H1 (cell line): ENCODE data around the gene ZNF813. TPM values are rescaled to one million over a fixed set of nuclear protein-coding genes. Genes with fewer than 3 reads are reported as not detected.
A peak's percentile ranks its signal among the peaks of the same experiment; 100 is the strongest.

Experiments
- CTCF ChIA-PET: fragments of 300-600 bp; sonication (Branson Sonifier 250); formaldehyde crosslinking; loops from one replicate; lab custom pipeline; 2021; ENCODE audit not compliant: partially characterized antibody; lab: Charles Lee
- POLR2A ChIA-PET: fragments of 300-600 bp; sonication (Branson Sonifier 250); formaldehyde crosslinking; loops from one replicate; lab custom pipeline; 2021; ENCODE audit warnings: inconsistent platforms; ENCODE audit not compliant: partially characterized antibody; lab: Charles Lee
- DNase-seq, 2 experiments: peaks; one replicate each; pipeline versions ENCODE4 v3.0.0 to v3.0.0-alpha.2; 2010 to 2022; ENCODE audit warnings: low spot score in 2 of 2, low read depth in 1 of 2, mixed read lengths in 1 of 2
- FAIRE-seq: peaks from 2 replicates; lab custom pipeline; 2011; peaks lifted over from hg19 to GRCh38; lab: Jason Lieb, UNC
- H2AFZ ChIP-seq: 2 replicates; pipeline ENCODE4 v1.8.1; 2012; ENCODE audit warnings: low read length, inconsistent platforms
- H2AK5ac ChIP-seq: 2 replicates; pipeline ENCODE4 v1.6.1; 2013; ENCODE audit warnings: low read depth, low read length
- H2BK120ac ChIP-seq: replicated peaks from 2 replicates; pipeline ENCODE3; 2013; ENCODE audit warnings: low read depth, low read length, inconsistent platforms
- H2BK12ac ChIP-seq: 2 replicates; pipeline ENCODE4 v1.6.1; 2013; ENCODE audit warnings: low read depth, low read length
- H2BK15ac ChIP-seq: 2 replicates; pipeline ENCODE4 v1.6.1; 2013; ENCODE audit warnings: low read length
- H2BK20ac ChIP-seq: 2 replicates; pipeline ENCODE4 v1.6.1; 2013; ENCODE audit warnings: low read length
- H2BK5ac ChIP-seq: 2 replicates; pipeline ENCODE4 v1.6.1; 2013; ENCODE audit warnings: low read depth, low read length
- H3K14ac ChIP-seq: 2 replicates; pipeline ENCODE4 v1.6.1; 2013; ENCODE audit warnings: inconsistent platforms; ENCODE audit not compliant: insufficient read length
- H3K18ac ChIP-seq: 2 replicates; pipeline ENCODE4 v1.6.1; 2013; ENCODE audit warnings: low read length; ENCODE audit errors: extremely low read depth
- H3K23ac ChIP-seq: 2 replicates; pipeline ENCODE4 v1.6.1; 2013; ENCODE audit warnings: inconsistent platforms; ENCODE audit not compliant: insufficient read length
- H3K23me2 ChIP-seq: 2 replicates; pipeline ENCODE4 v1.6.1; 2013; ENCODE audit warnings: low read depth, low read length
- H3K27ac ChIP-seq: 2 replicates; pipeline ENCODE4 v1.6.1; 2011; ENCODE audit warnings: low read depth, low read length, inconsistent platforms
- H3K27me3 ChIP-seq, 4 experiments: replicated peaks in 1 of 4; 1 replicate in 1 of 4; 2 replicates in 3 of 4; pipeline versions ENCODE4 v1.6.1 to v1.8.1; 2011 to 2013; ENCODE audit warnings: low read length in 3 of 4, mild to moderate bottlenecking in 3 of 4, inconsistent platforms in 2 of 4, mixed read lengths in 2 of 4, moderate library complexity in 1 of 4; ENCODE audit not compliant: control insufficient read depth in 3 of 4, insufficient read depth in 3 of 4; ENCODE audit errors: extremely low read depth in 1 of 4
- H3K36me3 ChIP-seq, 4 experiments: 2 replicates each; pipeline versions ENCODE4 v1.6.1 to v1.8.1; 2011 to 2013; ENCODE audit warnings: mild to moderate bottlenecking in 4 of 4, low read length in 3 of 4, moderate library complexity in 2 of 4, control low read depth in 1 of 4, inconsistent platforms in 1 of 4; ENCODE audit not compliant: insufficient read depth in 4 of 4, control insufficient read depth in 2 of 4
- H3K4ac ChIP-seq: replicated peaks from 2 replicates; pipeline ENCODE3; 2013; ENCODE audit warnings: low read length, low read depth, mixed read lengths, inconsistent platforms; ENCODE audit not compliant: insufficient read length
- H3K4me1 ChIP-seq, 4 experiments: replicated peaks in 1 of 4; 1 replicate in 1 of 4; 2 replicates in 3 of 4; pipeline versions ENCODE4 v1.6.1 to v1.8.1; 2011 to 2013; ENCODE audit warnings: low read length in 3 of 4, inconsistent platforms in 2 of 4, mixed read lengths in 1 of 4; ENCODE audit not compliant: insufficient read depth in 4 of 4, control insufficient read depth in 3 of 4
- H3K4me2 ChIP-seq, 2 experiments: 2 replicates each; pipeline versions ENCODE4 v1.6.1 to v1.8.1; 2011 to 2013; ENCODE audit warnings: low read depth in 2 of 2, low read length in 2 of 2, control low read depth in 1 of 2, inconsistent platforms in 1 of 2, mild to moderate bottlenecking in 1 of 2; ENCODE audit not compliant: insufficient read depth in 1 of 2
- H3K4me3 ChIP-seq, 4 experiments: fragments of 200-600, 300-600 bp in 1 of 4; sonication (generic), shearing (Covaris generic), sonication (Bioruptor Twin) in 1 of 4; 2 replicates each; pipeline versions ENCODE4 v1.5.1 to v1.8.1; 2011 to 2016; ENCODE audit warnings: low read length in 4 of 4, low read depth in 3 of 4, control low read depth in 2 of 4, inconsistent platforms in 2 of 4, mild to moderate bottlenecking in 2 of 4, mixed read lengths in 1 of 4, moderate library complexity in 1 of 4; ENCODE audit not compliant: insufficient read depth in 2 of 4; ENCODE audit errors: extremely low read depth in 1 of 4
- H3K56ac ChIP-seq: replicated peaks from 2 replicates; pipeline ENCODE3; 2013; ENCODE audit warnings: low read depth, mild to moderate bottlenecking, mixed read lengths, low read length, inconsistent platforms; ENCODE audit not compliant: insufficient read length
- H3K79me1 ChIP-seq: 2 replicates; pipeline ENCODE4 v1.6.1; 2013; ENCODE audit warnings: low read depth, low read length, control low read depth
- H3K79me2 ChIP-seq, 2 experiments: 2 replicates each; pipeline versions ENCODE4 v1.6.1 to v1.8.1; 2012 to 2013; ENCODE audit warnings: low read length in 2 of 2, mild to moderate bottlenecking in 2 of 2, inconsistent platforms in 1 of 2; ENCODE audit not compliant: insufficient read depth in 2 of 2, control insufficient read depth in 1 of 2
- H3K9ac ChIP-seq, 4 experiments: replicated peaks in 1 of 4; 1 replicate in 1 of 4; 2 replicates in 3 of 4; pipeline versions ENCODE4 v1.6.1 to v1.8.1; 2011 to 2013; ENCODE audit warnings: low read depth in 3 of 4, low read length in 3 of 4, control low read depth in 2 of 4, mild to moderate bottlenecking in 2 of 4, moderate library complexity in 2 of 4, inconsistent platforms in 1 of 4; ENCODE audit errors: extremely low read depth in 1 of 4
- H3K9me3 ChIP-seq, 2 experiments: 2 replicates each; pipeline versions ENCODE4 v1.6.1 to v1.8.1; 2012 to 2013; ENCODE audit warnings: mild to moderate bottlenecking in 2 of 2, moderate library complexity in 2 of 2, control low read depth in 1 of 2, inconsistent platforms in 1 of 2, low read depth in 1 of 2, low read length in 1 of 2, mixed read lengths in 1 of 2; ENCODE audit not compliant: insufficient read depth in 2 of 2
- H4K20me1 ChIP-seq, 2 experiments: replicated peaks in 1 of 2; 2 replicates each; pipeline versions ENCODE3 to v1.8.1; 2011 to 2013; ENCODE audit warnings: inconsistent platforms in 2 of 2, low read length in 2 of 2, mild to moderate bottlenecking in 1 of 2; ENCODE audit not compliant: insufficient read depth in 2 of 2, control insufficient read depth in 1 of 2
- H4K5ac ChIP-seq: 2 replicates; pipeline ENCODE4 v1.6.1; 2013; ENCODE audit warnings: low read length, low read depth, mixed read lengths, inconsistent platforms; ENCODE audit not compliant: insufficient read length
- H4K8ac ChIP-seq: 2 replicates; pipeline ENCODE4 v1.8.0; 2013; ENCODE audit warnings: mild to moderate bottlenecking, moderate library complexity, low read length, inconsistent platforms; ENCODE audit not compliant: insufficient read depth; ENCODE audit errors: extremely low read depth
- H4K91ac ChIP-seq: replicated peaks from 2 replicates; pipeline ENCODE3; 2013; ENCODE audit warnings: low read length, mixed read lengths, inconsistent platforms; ENCODE audit not compliant: insufficient read length
- HDAC2 ChIP-seq, 2 experiments: fragments of 300-600 bp in 1 of 2; sonication (generic) in 1 of 2; IDR thresholded peaks; 2 replicates each; pipeline ENCODE4 v1.6.1; 2011 to 2012; ENCODE audit warnings: low read depth in 2 of 2, low read length in 2 of 2, mild to moderate bottlenecking in 2 of 2, moderate library complexity in 2 of 2, borderline replicate concordance in 1 of 2, inconsistent platforms in 1 of 2
- RBBP5 ChIP-seq: IDR thresholded peaks from 2 replicates; pipeline ENCODE4 v1.7.1; 2012; ENCODE audit warnings: low read depth, mild to moderate bottlenecking, inconsistent platforms, low read length, moderate library complexity, borderline replicate concordance
- SIN3A ChIP-seq, 2 experiments: IDR thresholded peaks in 1 of 2; conservative IDR thresholded peaks in 1 of 2; 2 replicates each; pipeline ENCODE4 v1.6.1; 2011 to 2012; ENCODE audit warnings: low read length in 2 of 2, improper control_type of control experiment in 1 of 2, low read depth in 1 of 2, mild to moderate bottlenecking in 1 of 2
- WGBS, 2 experiments: shearing (Covaris generic) in 1 of 2; methylation state at CpG; one replicate each; pipeline versions ENCODE4 v1.1.6 to v1.1.7; 2013 to 2015; ENCODE audit warnings: low lambda C conversion rate in 2 of 2, mixed read lengths in 2 of 2, inconsistent platforms in 1 of 2, low coverage in 1 of 2, missing lambda C conversion rate in 1 of 2; ENCODE audit not compliant: insufficient replicate concordance in 2 of 2, insufficient coverage in 1 of 2, insufficient read length in 1 of 2; ENCODE audit errors: extremely low coverage in 1 of 2, missing lambda C conversion rate in 1 of 2; 5-methylcytosine and 5-hydroxymethylcytosine counted together
- polyA plus RNA-seq, 7 experiments: library from polyadenylated mRNA; depleted of rRNA in 3 of 7; stranded (reverse) in 5 of 7; unstranded in 2 of 7; fragments of >200 nt in 5 of 7; fragments of 200-250 nt in 2 of 7; gene quantifications; 1 replicate in 5 of 7; 2 replicates in 1 of 7; 4 replicates in 1 of 7; pipeline versions ENCODE4 v1.2.1 to v1.2.3, GENCODE V29; 2011 to 2013; ENCODE audit warnings: missing spikeins in 2 of 7, mixed read lengths in 2 of 7
- total RNA-seq: library from RNA; stranded (reverse); fragmentation: NEBNext Ultra II Directional; extraction: Animal tissue kit (Norgen Biotek cat#: 25700); gene quantifications from 2 replicates; pipeline ENCODE4 v1.2.1, GENCODE V29; 2021

Gene ZNF813
- total and polyA plus RNA-seq, 2 of the 8 experiments (the other 6 are each of a cell fraction or from before 2014, with no cell fraction given), result 2.9 to 22.1 TPM

GRCh38 chr19:53463263-53463662 is 4.3 kb upstream of the ZNF813 start:
- no peak overlapping the region for H2BK20ac ChIP-seq
- H3K79me1 ChIP-seq, result no peaks in the 10 kb centered on the region
- no peaks in the 10 kb centered on the region; a peak in 1 of 7 replicates for H3K27me3 ChIP-seq
- H3K23me2 ChIP-seq, result peaks cover 5% of the 10 kb centered on the region
- no peaks in the 10 kb centered on the region for H3K36me3 ChIP-seq
- peak overlapping the region; percentile 76 to 80 for H3K4me2 ChIP-seq
- no peak overlapping the region for H2BK12ac ChIP-seq
- H2BK15ac ChIP-seq, result no peak overlapping the region
- peak overlapping the region in 1 of 4 experiments; percentile 18; a peak in 1 of 7 replicates for H3K9ac ChIP-seq
- peak overlapping the region in 3 of 4 experiments; percentile 23 to 56 (median 46); a peak in 6 of 8 replicates for H3K4me3 ChIP-seq
- CTCF ChIA-PET, result interaction anchor here (1.6 to 2.1 kb wide), 3 partner anchors 11 to 40 kb away, joined by 5 to 8 read pairs (median 5); no protein-coding TSS in a partner anchor
- no peak overlapping the region for H2BK120ac ChIP-seq
- H3K56ac ChIP-seq, result no peak overlapping the region
- H3K27ac ChIP-seq, result no peak overlapping the region
- WGBS, 2 experiments, result 3% methylated on average over 11 of the region's 19 CpGs; no CpG with 5 or more reads in 1 of the 2 experiments
- H3K23ac ChIP-seq, result no peak overlapping the region
- H4K20me1 ChIP-seq, result no peaks in the 10 kb centered on the region
- DNase-seq, result peak; percentile 80 to 91
- TF ChIP-seq HDAC2 (IDR thresholded peaks at IDR 0.05; ENCODE audit: borderline replicate concordance in 1 of 2, low read depth in 2 of 2, low read length in 2 of 2) (no peak), RBBP5 (0 out of 2 replicates have a peak, but pooled peaks have one; percentile 46), SIN3A (conservative IDR thresholded peaks at IDR 0.05 in 1 of 2, IDR thresholded peaks at IDR 0.05 in 1 of 2; ENCODE audit: low read depth in 1 of 2, low read length in 2 of 2) (0 out of 4 replicates have a peak, but pooled peaks of 1 of the 2 experiments have one; percentile 9)
- TF ChIP-seq, all 59 proteins: peak for 2
- no peak overlapping the region for H3K4ac ChIP-seq
- peak overlapping the region; percentile 7; the same call in 1 of the 2 replicates for H2AFZ ChIP-seq
- H3K4me1 ChIP-seq, result peaks cover 0 to 8% (median 5%) of the 10 kb centered on the region in 4 experiments; a peak in 4 of 7 replicates
- H3K79me2 ChIP-seq, result no peaks in the 10 kb centered on the region
- no peaks in the 10 kb centered on the region for H3K9me3 ChIP-seq
- POLR2A ChIA-PET, result interaction anchor here (0.6 to 1.4 kb wide), 3 partner anchors 30 to 1562 kb away, joined by 3 to 11 read pairs (median 4); partner anchors contain the start of gene ZNF761
- H3K14ac ChIP-seq, result no peak overlapping the region
- peak overlapping the region; percentile 73; the same call in 1 of the 2 replicates for H4K8ac ChIP-seq
- FAIRE-seq, result peak; percentile 19
- no peak overlapping the region for H4K91ac ChIP-seq
- no peak overlapping the region for H3K18ac ChIP-seq
- no peak overlapping the region for H4K5ac ChIP-seq
- no peak overlapping the region for H2AK5ac ChIP-seq
- peak overlapping the region; percentile 66; the same call in 1 of the 2 replicates for H2BK5ac ChIP-seq
